ENCODE results near the gene NLRP12. TPM values are rescaled to one million over a fixed set of nuclear protein-coding genes. Genes with fewer than 3 reads are reported as not detected.
"Not testable (repeated sequence)": the region's sequence is repeated elsewhere in the genome, so short reads cannot be mapped to it uniquely, and the experiment has no call there.

NLRP12 gene
- total and polyA plus RNA-seq, 2 donors (not counting 1 experiment from before 2014, with no cell fraction given) = not detected

DNA sequence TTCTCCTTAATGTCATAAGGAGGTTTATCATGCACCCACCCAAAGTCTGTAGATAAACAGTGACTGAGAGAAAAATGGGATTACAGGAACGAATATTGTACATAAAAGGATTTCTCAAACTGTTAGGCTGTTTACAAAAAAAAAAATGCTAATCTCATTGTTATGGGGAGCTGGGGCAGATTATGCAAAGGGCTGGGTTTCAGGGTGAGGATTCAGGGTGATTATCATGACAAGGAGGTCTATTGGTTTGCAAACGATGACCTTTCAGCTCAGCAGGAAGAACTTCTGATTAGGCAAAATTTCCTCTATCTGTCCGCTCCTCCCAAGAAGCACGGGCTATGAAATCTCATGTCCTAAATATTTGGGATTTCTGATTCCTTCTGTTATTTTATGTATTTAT lies 41.4 kb downstream of the NLRP12 start:
- no peaks in the 10 kb centered on the region for H4K20me1 ChIP-seq (ENCODE audit: control insufficient read depth, extremely low read depth, insufficient read depth, low read length)
- H3K79me2 ChIP-seq (ENCODE audit: control insufficient read depth, insufficient read depth, low read length) = no peaks in the 10 kb centered on the region
- no peak for TF ChIP-seq CTCF (conservative IDR thresholded peaks at IDR 0.05 in 1 of 2, IDR thresholded peaks at IDR 0.05 in 1 of 2; ENCODE audit: low read depth in 1 of 2, low read length in 2 of 2)
- TF ChIP-seq EZH2 (IDR thresholded peaks at IDR 0.05; ENCODE audit: low read length, missing control alignments) = no peak
- no peak overlapping the region for H3K4me2 ChIP-seq (ENCODE audit: extremely low read depth, insufficient read depth, low read length)
- H3K36me3 ChIP-seq (ENCODE audit: control insufficient read depth, insufficient read depth, low read length) = no peaks in the 10 kb centered on the region
- H3K27me3 ChIP-seq (ENCODE audit: control insufficient read depth, insufficient read depth, low read length) = no peaks in the 10 kb centered on the region
- no peak overlapping the region for H3K9ac ChIP-seq (ENCODE audit: insufficient read depth, low read length)
- no peak overlapping the region for H2AFZ ChIP-seq (ENCODE audit: low read length)
- no peak overlapping the region for H3K27ac ChIP-seq (ENCODE audit: insufficient read depth, low read length)
- H3K4me1 ChIP-seq (ENCODE audit: control insufficient read depth, extremely low read depth, insufficient read depth, low read length) = no peaks in the 10 kb centered on the region
- H3K9me3 ChIP-seq (ENCODE audit: control insufficient read depth, insufficient read depth, low read depth, low read length) = no peaks in the 10 kb centered on the region
- DNase-seq (ENCODE audit: low read depth in 2 of 2) = no peak
- H3K4me3 ChIP-seq (replicated peaks in 1 of 4; ENCODE audit: control extremely low read depth in 1 of 4, insufficient read depth in 1 of 4, low read depth in 3 of 4, low read length in 4 of 4) = no peak overlapping the region

GRCh38 chr19:53781332-53781731 lies 42.8 kb downstream of the NLRP12 start:
- not testable (repeated sequence) for H3K36me3 ChIP-seq (ENCODE audit: control insufficient read depth, insufficient read depth, low read length); H3K4me1 ChIP-seq (ENCODE audit: control insufficient read depth, extremely low read depth, insufficient read depth, low read length); H4K20me1 ChIP-seq (ENCODE audit: control insufficient read depth, extremely low read depth, insufficient read depth, low read length); H3K9ac ChIP-seq (ENCODE audit: insufficient read depth, low read length); H3K79me2 ChIP-seq (ENCODE audit: control insufficient read depth, insufficient read depth, low read length); H3K4me2 ChIP-seq (ENCODE audit: extremely low read depth, insufficient read depth, low read length); DNase-seq (ENCODE audit: low read depth in 2 of 2); H3K27me3 ChIP-seq (ENCODE audit: control insufficient read depth, insufficient read depth, low read length); H3K27ac ChIP-seq (ENCODE audit: insufficient read depth, low read length); H2AFZ ChIP-seq (ENCODE audit: low read length); H3K9me3 ChIP-seq (ENCODE audit: control insufficient read depth, insufficient read depth, low read depth, low read length); H3K4me3 ChIP-seq (replicated peaks in 1 of 4; ENCODE audit: control extremely low read depth in 1 of 4, insufficient read depth in 1 of 4, low read depth in 3 of 4, low read length in 4 of 4)

DNA sequence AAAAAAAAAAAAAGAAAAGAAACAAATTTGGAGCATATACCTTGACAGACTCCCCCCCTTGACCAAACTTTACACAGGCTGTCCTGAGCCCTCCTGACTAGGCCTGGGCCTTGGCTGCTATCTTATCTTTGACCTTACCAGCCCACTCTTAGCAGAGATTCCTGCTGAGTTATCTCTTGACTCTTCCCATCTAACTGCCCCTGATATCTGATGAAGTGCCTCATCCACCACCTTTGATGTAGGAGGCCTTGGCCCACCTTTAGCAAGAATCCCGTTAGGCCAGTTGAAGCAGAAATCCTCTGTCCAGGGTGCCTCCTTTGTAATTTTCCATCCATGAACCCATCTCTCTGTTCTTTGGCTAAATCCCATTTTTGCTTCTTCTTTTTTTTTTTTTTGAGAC lies 43.6 kb downstream of the NLRP12 start:
- Histone ChIP-seq H3K36me3 (ENCODE audit: control insufficient read depth, insufficient read depth, low read length) (no peaks in the 10 kb centered on the region), H3K27me3 (ENCODE audit: control insufficient read depth, insufficient read depth, low read length) (no peaks in the 10 kb centered on the region), H3K9me3 (ENCODE audit: control insufficient read depth, insufficient read depth, low read depth, low read length) (no peaks in the 10 kb centered on the region), H3K4me1 (ENCODE audit: control insufficient read depth, extremely low read depth, insufficient read depth, low read length) (no peaks in the 10 kb centered on the region), H2AFZ (ENCODE audit: low read length) (no peak overlapping the region), H3K9ac (ENCODE audit: insufficient read depth, low read length) (no peak overlapping the region), H3K27ac (ENCODE audit: insufficient read depth, low read length) (no peak overlapping the region), H3K4me2 (ENCODE audit: extremely low read depth, insufficient read depth, low read length) (no peak overlapping the region), H4K20me1 (ENCODE audit: control insufficient read depth, extremely low read depth, insufficient read depth, low read length) (no peaks in the 10 kb centered on the region), H3K4me3 (replicated peaks in 1 of 4; ENCODE audit: control extremely low read depth in 1 of 4, insufficient read depth in 1 of 4, low read depth in 3 of 4, low read length in 4 of 4) (no peak overlapping the region), H3K79me2 (ENCODE audit: control insufficient read depth, insufficient read depth, low read length) (no peaks in the 10 kb centered on the region)
- no peak for DNase-seq (ENCODE audit: low read depth in 2 of 2)
- TF ChIP-seq EZH2 (IDR thresholded peaks at IDR 0.05; ENCODE audit: low read length, missing control alignments) (no peak), CTCF (conservative IDR thresholded peaks at IDR 0.05 in 1 of 2, IDR thresholded peaks at IDR 0.05 in 1 of 2; ENCODE audit: low read depth in 1 of 2, low read length in 2 of 2) (no peak)
